DOHH2 (cell line): ENCODE data around the gene COLEC12.

ENCODE experiments used
- CTCF ChIP-seq: fragments of 200-600 bp; sonication (generic); IDR thresholded peaks from one replicate; pipeline ENCODE4 v1.5.1; 2014; ENCODE audit warnings: antibody characterized with exemption, mild to moderate bottlenecking, low read depth, low read length; ENCODE audit not compliant: poor library complexity, severe bottlenecking
- EZH2phosphoT487 ChIP-seq: fragments of 200-600 bp; sonication (generic); IDR thresholded peaks from 2 replicates; pipeline ENCODE4 v1.6.1; 2017; ENCODE audit warnings: borderline replicate concordance, mild to moderate bottlenecking, antibody characterized with exemption, low read length, moderate library complexity, mixed read lengths

GRCh38 chr18:366466-367061 is 133.9 kb downstream of the COLEC12 start:
- TF ChIP-seq CTCF (no peak), EZH2phosphoT487 (no peak)
